HepG2 (cell line): Measurements from ENCODE around the gene ABCB6. TPM values are rescaled to one million over a fixed set of nuclear protein-coding genes. Genes with fewer than 3 reads are reported as not detected.

Experiments used
- HDAC2 ChIP-seq: sonication (generic); formaldehyde crosslinking; IDR thresholded peaks from 2 replicates; pipeline ENCODE4 v1.4.0; 2020; ENCODE audit warnings: missing genetic modification reagents
- MAFF ChIP-seq: IDR thresholded peaks from 2 replicates; pipeline ENCODE4 v1.6.1; 2011; ENCODE audit warnings: low read depth, low read length, improper control_type of control experiment
- NCOA5 ChIP-seq: sonication (generic); formaldehyde crosslinking; IDR thresholded peaks from 2 replicates; pipeline ENCODE4 v1.4.0; 2020; ENCODE audit warnings: missing genetic modification reagents
- NKX3-1 ChIP-seq: sonication (generic); formaldehyde crosslinking; IDR thresholded peaks from 2 replicates; pipeline ENCODE4 v1.5.0; 2020; ENCODE audit warnings: missing genetic modification reagents
- SMAD3 ChIP-seq: sonication (generic); formaldehyde crosslinking; IDR thresholded peaks from 2 replicates; pipeline ENCODE4 v1.4.0; 2020; ENCODE audit warnings: missing genetic modification reagents
- XBP1 ChIP-seq: sonication (generic); formaldehyde crosslinking; IDR thresholded peaks from 2 replicates; pipeline ENCODE4 v1.5.0; 2020; ENCODE audit warnings: missing genetic modification reagents
- ZFP62 ChIP-seq: sonication (generic); formaldehyde crosslinking; IDR thresholded peaks from 2 replicates; pipeline ENCODE4 v1.4.0; 2020; ENCODE audit warnings: missing genetic modification reagents
- ZNF180 ChIP-seq: sonication (generic); formaldehyde crosslinking; IDR thresholded peaks from 2 replicates; pipeline ENCODE4 v1.4.0; 2020; ENCODE audit warnings: low read depth, missing genetic modification reagents, borderline replicate concordance
- ZNF337 ChIP-seq: sonication (generic); formaldehyde crosslinking; IDR thresholded peaks from 2 replicates; pipeline ENCODE4 v1.5.1; 2020; ENCODE audit warnings: missing genetic modification reagents, low read depth, mild to moderate bottlenecking, borderline replicate concordance
- ZNF644 ChIP-seq: IDR thresholded peaks from 2 replicates; pipeline ENCODE4 v1.6.1; 2016; ENCODE audit warnings: low read depth
- ZNF670 ChIP-seq: sonication (generic); formaldehyde crosslinking; IDR thresholded peaks from 2 replicates; pipeline ENCODE4 v1.8.0; 2022; ENCODE audit warnings: mild to moderate bottlenecking, missing genetic modification reagents, borderline replicate concordance
- ZNF782 ChIP-seq: sonication (generic); formaldehyde crosslinking; IDR thresholded peaks from 2 replicates; pipeline ENCODE4 v1.4.0; 2020; ENCODE audit warnings: missing genetic modification reagents, mild to moderate bottlenecking, borderline replicate concordance
- ZZZ3 ChIP-seq: sonication (generic); formaldehyde crosslinking; IDR thresholded peaks from 2 replicates; pipeline ENCODE4 v1.4.0; 2020; ENCODE audit warnings: missing genetic modification reagents, mild to moderate bottlenecking, borderline replicate concordance
- polyA plus RNA-seq, 8 experiments: library from polyadenylated mRNA; depleted of rRNA in 3 of 8; stranded (reverse) in 7 of 8; unstranded in 1 of 8; fragments of >200 nt; fragmentation: Illumina TruSeq in 4 of 8; extraction: Trizol in 4 of 8; gene quantifications; 2 replicates each; pipeline versions ENCODE4 v1.2.1 to v1.2.3, GENCODE V29; 2011 to 2016; ENCODE audit warnings: low read depth in 4 of 8, missing spikeins in 1 of 8, mixed read lengths in 1 of 8; ENCODE audit not compliant: insufficient read depth in 1 of 8
- total RNA-seq, 5 experiments: library from RNA; depleted of rRNA; stranded (reverse); fragments of >200 nt; fragmentation: Illumina TruSeq; extraction: Trizol; gene quantifications; 2 replicates each; pipeline ENCODE4 v1.2.3, GENCODE V29; 2016; ENCODE audit warnings: low read depth in 1 of 5
- TF ChIP-seq, protein P1 (sequence below): IDR thresholded peaks from 2 replicates; pipeline ENCODE4 v1.6.1; 2016
- TF ChIP-seq, protein P2 (sequence below): sonication (generic); formaldehyde crosslinking; IDR thresholded peaks from 2 replicates; pipeline ENCODE4 v1.9.0; 2021; ENCODE audit warnings: missing genetic modification reagents, mild to moderate bottlenecking, borderline replicate concordance
- TF ChIP-seq, protein P3 (sequence below): sonication (generic); formaldehyde crosslinking; IDR thresholded peaks from 2 replicates; pipeline ENCODE4 v1.4.0; 2020; ENCODE audit warnings: mild to moderate bottlenecking, missing genetic modification reagents
- TF ChIP-seq, protein P4 (sequence below): sonication (generic); formaldehyde crosslinking; IDR thresholded peaks from 2 replicates; pipeline ENCODE4 v1.5.0; 2020; ENCODE audit warnings: mild to moderate bottlenecking, missing genetic modification reagents, borderline replicate concordance
- TF ChIP-seq, protein P5 (sequence below): sonication (generic); formaldehyde crosslinking; IDR thresholded peaks from 2 replicates; pipeline ENCODE4 v1.8.1; 2023; ENCODE audit warnings: missing genetic modification reagents, mild to moderate bottlenecking, borderline replicate concordance
- TF ChIP-seq, protein P6 (sequence below): fragments of 450-650 bp; IDR thresholded peaks from 2 replicates; pipeline ENCODE4 v1.6.1; 2016
- TF ChIP-seq, protein P7 (sequence below): sonication (generic); formaldehyde crosslinking; IDR thresholded peaks from 2 replicates; pipeline ENCODE4 v1.4.0; 2020; ENCODE audit warnings: missing genetic modification reagents, borderline replicate concordance

The ABCB6 gene
- total and polyA plus RNA-seq, 2 of the 13 experiments (the other 11 are each of a cell fraction or from before 2014, with no cell fraction given), result 91.1 to 137 TPM

DNA sequence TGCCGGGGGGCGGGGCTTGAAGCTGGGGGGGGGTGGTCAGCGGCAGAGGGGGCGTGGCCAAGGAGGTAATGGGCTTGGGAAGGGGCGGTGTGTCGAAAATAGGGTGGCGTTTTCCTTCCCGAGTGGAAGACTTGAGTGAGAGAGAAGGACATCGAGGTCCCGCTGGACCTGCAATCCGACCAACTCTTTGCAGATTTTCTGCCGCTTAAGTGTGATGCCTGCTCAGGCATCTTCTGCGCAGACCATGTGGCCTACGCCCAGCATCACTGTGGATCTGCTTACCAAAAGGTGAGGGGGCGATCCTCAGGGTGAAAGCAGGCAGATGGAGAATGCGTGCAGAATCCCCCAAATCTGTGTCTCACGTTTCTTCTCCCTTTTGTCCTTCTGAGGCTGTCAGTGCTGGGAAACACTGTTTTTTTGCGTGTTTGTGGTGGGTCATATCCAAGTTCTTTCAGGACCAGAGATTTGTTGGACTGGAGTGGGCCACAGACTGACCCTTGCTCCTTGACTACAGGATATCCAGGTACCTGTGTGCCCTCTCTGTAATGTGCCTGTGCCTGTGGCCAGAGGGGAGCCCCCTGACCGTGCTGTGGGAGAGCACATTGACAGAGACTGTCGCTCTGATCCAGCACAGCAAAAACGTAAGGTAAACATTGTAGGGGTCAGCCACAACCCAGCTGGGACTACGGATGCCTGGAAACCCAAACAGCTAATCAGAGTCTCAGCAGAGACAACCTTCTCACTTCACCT, 11.4 kb downstream of the ABCB6 start (continued):
- TF ChIP-seq ZNF180 (CRISPR knock-in tag) (no peak), ZZZ3 (CRISPR knock-in tag) (no peak), ZNF337 (no peak; the same call in 1 of the 2 replicates), NCOA5 (CRISPR knock-in tag) (no peak), ZFP62 (CRISPR knock-in tag) (no peak), MAFF (no peak), XBP1 (CRISPR knock-in tag) (no peak), ZNF782 (CRISPR knock-in tag) (0 out of 2 replicates have a peak, but pooled peaks have one; percentile 62), SMAD3 (CRISPR knock-in tag) (no peak), ZNF644 (no peak), HDAC2 (no peak), ZNF670 (CRISPR knock-in tag) (no peak), NKX3-1 (CRISPR knock-in tag) (no peak)
- TF ChIP-seq, protein P1, sequence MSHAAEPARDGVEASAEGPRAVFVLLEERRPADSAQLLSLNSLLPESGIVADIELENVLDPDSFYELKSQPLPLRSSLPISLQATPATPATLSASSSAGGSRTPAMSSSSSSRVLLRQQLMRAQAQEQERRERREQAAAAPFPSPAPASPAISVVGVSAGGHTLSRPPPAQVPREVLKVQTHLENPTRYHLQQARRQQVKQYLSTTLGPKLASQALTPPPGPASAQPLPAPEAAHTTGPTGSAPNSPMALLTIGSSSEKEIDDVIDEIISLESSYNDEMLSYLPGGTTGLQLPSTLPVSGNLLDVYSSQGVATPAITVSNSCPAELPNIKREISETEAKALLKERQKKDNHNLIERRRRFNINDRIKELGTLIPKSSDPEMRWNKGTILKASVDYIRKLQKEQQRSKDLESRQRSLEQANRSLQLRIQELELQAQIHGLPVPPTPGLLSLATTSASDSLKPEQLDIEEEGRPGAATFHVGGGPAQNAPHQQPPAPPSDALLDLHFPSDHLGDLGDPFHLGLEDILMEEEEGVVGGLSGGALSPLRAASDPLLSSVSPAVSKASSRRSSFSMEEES (CRISPR knock-in tag), result no peak
- TF ChIP-seq, protein P2, sequence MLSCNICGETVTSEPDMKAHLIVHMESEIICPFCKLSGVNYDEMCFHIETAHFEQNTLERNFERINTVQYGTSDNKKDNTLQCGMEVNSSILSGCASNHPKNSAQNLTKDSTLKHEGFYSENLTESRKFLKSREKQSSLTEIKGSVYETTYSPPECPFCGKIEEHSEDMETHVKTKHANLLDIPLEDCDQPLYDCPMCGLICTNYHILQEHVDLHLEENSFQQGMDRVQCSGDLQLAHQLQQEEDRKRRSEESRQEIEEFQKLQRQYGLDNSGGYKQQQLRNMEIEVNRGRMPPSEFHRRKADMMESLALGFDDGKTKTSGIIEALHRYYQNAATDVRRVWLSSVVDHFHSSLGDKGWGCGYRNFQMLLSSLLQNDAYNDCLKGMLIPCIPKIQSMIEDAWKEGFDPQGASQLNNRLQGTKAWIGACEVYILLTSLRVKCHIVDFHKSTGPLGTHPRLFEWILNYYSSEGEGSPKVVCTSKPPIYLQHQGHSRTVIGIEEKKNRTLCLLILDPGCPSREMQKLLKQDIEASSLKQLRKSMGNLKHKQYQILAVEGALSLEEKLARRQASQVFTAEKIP (CRISPR knock-in tag), result no peak
- TF ChIP-seq, protein P3, sequence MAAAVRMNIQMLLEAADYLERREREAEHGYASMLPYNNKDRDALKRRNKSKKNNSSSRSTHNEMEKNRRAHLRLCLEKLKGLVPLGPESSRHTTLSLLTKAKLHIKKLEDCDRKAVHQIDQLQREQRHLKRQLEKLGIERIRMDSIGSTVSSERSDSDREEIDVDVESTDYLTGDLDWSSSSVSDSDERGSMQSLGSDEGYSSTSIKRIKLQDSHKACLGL (CRISPR knock-in tag), result peak; percentile 71
- TF ChIP-seq, protein P4, sequence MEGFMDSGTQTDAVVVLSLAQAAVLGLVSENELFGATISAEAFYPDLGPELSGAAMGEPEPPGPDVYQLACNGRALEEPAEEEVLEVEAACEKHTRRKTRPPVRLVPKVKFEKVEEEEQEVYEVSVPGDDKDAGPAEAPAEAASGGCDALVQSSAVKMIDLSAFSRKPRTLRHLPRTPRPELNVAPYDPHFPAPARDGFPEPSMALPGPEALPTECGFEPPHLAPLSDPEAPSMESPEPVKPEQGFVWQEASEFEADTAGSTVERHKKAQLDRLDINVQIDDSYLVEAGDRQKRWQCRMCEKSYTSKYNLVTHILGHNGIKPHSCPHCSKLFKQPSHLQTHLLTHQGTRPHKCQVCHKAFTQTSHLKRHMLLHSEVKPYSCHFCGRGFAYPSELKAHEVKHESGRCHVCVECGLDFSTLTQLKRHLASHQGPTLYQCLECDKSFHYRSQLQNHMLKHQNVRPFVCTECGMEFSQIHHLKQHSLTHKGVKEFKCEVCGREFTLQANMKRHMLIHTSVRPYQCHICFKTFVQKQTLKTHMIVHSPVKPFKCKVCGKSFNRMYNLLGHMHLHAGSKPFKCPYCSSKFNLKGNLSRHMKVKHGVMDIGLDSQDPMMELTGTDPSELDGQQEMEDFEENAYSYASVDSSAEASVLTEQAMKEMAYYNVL (CRISPR knock-in tag), result no peak; the same call in 1 of the 2 replicates
- TF ChIP-seq, protein P5, sequence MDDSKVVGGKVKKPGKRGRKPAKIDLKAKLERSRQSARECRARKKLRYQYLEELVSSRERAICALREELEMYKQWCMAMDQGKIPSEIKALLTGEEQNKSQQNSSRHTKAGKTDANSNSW (CRISPR knock-in tag), result no peak; the same call in 1 of the 2 replicates
- TF ChIP-seq, protein P6, sequence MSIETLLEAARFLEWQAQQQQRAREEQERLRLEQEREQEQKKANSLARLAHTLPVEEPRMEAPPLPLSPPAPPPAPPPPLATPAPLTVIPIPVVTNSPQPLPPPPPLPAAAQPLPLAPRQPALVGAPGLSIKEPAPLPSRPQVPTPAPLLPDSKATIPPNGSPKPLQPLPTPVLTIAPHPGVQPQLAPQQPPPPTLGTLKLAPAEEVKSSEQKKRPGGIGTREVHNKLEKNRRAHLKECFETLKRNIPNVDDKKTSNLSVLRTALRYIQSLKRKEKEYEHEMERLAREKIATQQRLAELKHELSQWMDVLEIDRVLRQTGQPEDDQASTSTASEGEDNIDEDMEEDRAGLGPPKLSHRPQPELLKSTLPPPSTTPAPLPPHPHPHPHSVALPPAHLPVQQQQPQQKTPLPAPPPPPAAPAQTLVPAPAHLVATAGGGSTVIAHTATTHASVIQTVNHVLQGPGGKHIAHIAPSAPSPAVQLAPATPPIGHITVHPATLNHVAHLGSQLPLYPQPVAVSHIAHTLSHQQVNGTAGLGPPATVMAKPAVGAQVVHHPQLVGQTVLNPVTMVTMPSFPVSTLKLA, result no peak
- TF ChIP-seq, protein P7, sequence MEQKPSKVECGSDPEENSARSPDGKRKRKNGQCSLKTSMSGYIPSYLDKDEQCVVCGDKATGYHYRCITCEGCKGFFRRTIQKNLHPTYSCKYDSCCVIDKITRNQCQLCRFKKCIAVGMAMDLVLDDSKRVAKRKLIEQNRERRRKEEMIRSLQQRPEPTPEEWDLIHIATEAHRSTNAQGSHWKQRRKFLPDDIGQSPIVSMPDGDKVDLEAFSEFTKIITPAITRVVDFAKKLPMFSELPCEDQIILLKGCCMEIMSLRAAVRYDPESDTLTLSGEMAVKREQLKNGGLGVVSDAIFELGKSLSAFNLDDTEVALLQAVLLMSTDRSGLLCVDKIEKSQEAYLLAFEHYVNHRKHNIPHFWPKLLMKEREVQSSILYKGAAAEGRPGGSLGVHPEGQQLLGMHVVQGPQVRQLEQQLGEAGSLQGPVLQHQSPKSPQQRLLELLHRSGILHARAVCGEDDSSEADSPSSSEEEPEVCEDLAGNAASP (CRISPR knock-in tag), result no peak
